CD4-positive, alpha-beta memory T cell (primary cell): ENCODE data around the gene ITGAD. TPM values are rescaled to one million over a fixed set of nuclear protein-coding genes. Genes with fewer than 3 reads are reported as not detected.
"Not testable (repeated sequence)": the region's sequence is repeated elsewhere in the genome, so short reads cannot be mapped to it uniquely, and the experiment has no call there.

Source experiments
- CTCF ChIA-PET: fragments of 350-600 bp; sonication (Branson Sonifier 250); formaldehyde crosslinking; loops from one replicate; lab custom pipeline; 2021; ENCODE audit warnings: inconsistent platforms; ENCODE audit not compliant: partially characterized antibody; lab: Charles Lee
- POLR2A ChIA-PET: fragments of 350-600 bp; sonication (Branson Sonifier 250); formaldehyde crosslinking; loops from one replicate; lab custom pipeline; 2021; ENCODE audit not compliant: partially characterized antibody; lab: Charles Lee
- DNase-seq, 5 donors: peaks; one replicate each; pipeline versions ENCODE4 v3.0.0 to v3.0.0-alpha.2; 2020 to 2022; ENCODE audit warnings: mixed read lengths in 1 of 5
- H3K27ac ChIP-seq: one replicate; pipeline ENCODE4 v1.7.0; 2013; ENCODE audit warnings: low read depth, low read length
- H3K27me3 ChIP-seq: 2 replicates; pipeline ENCODE4 v1.7.0; 2013; ENCODE audit warnings: mild to moderate bottlenecking, low read length, moderate library complexity; ENCODE audit not compliant: insufficient read depth
- H3K36me3 ChIP-seq: 2 replicates; pipeline ENCODE4 v1.7.0; 2013; ENCODE audit warnings: mild to moderate bottlenecking, low read length, moderate library complexity; ENCODE audit not compliant: insufficient read depth
- H3K4me1 ChIP-seq: 2 replicates; pipeline ENCODE4 v1.7.0; 2013; ENCODE audit warnings: mild to moderate bottlenecking, low read length, moderate library complexity; ENCODE audit not compliant: insufficient read depth
- H3K4me3 ChIP-seq, 2 donors: one replicate each; pipeline ENCODE4 v1.7.0; 2013; ENCODE audit warnings: low read length in 2 of 2, mild to moderate bottlenecking in 1 of 2
- H3K9me3 ChIP-seq, 2 donors: one replicate each; pipeline ENCODE4 v1.7.0; 2013; ENCODE audit warnings: low read length in 2 of 2, control low read depth in 1 of 2; ENCODE audit not compliant: control insufficient read depth in 1 of 2
- H3K27ac Mint-ChIP-seq, 7 donors: one replicate each; pipeline ENCODE4 v1.8.0; 2020 to 2021; ENCODE audit warnings: mixed read lengths in 7 of 7, mild to moderate bottlenecking in 6 of 7, inconsistent platforms in 3 of 7, moderate library complexity in 3 of 7
- H3K27me3 Mint-ChIP-seq, 2 donors: one replicate each; pipeline ENCODE4 v1.8.0; 2020 to 2021; ENCODE audit warnings: mixed read lengths in 2 of 2
- H3K36me3 Mint-ChIP-seq, 2 donors: one replicate each; pipeline ENCODE4 v1.8.0; 2020 to 2021; ENCODE audit warnings: mixed read lengths in 2 of 2, inconsistent platforms in 1 of 2, mild to moderate bottlenecking in 1 of 2
- H3K4me1 Mint-ChIP-seq, 4 donors: one replicate each; pipeline ENCODE4 v1.8.0; 2020 to 2021; ENCODE audit warnings: mixed read lengths in 4 of 4, mild to moderate bottlenecking in 1 of 4
- H3K4me3 Mint-ChIP-seq, 8 donors: one replicate each; pipeline ENCODE4 v1.8.0; 2020 to 2021; ENCODE audit warnings: mixed read lengths in 8 of 8, mild to moderate bottlenecking in 7 of 8, moderate library complexity in 6 of 8, inconsistent platforms in 3 of 8
- H3K9me3 Mint-ChIP-seq, 8 donors: one replicate each; pipeline ENCODE4 v1.8.0; 2020 to 2021; ENCODE audit warnings: mixed read lengths in 8 of 8, mild to moderate bottlenecking in 5 of 8, inconsistent platforms in 3 of 8, moderate library complexity in 1 of 8
- intact Hi-C: fragments of 100-400 bp; cut with micrococcal nuclease; formaldehyde crosslinking; loops from one replicate; pipeline ENCODE4 v1.15.1; 2023
- polyA plus RNA-seq, 2 donors: library from polyadenylated mRNA; unstranded; fragments of 300-500 nt; fragmentation: Illumina TruSeq; gene quantifications; one replicate each; pipeline ENCODE4 v1.2.3, GENCODE V29; 2021
- total RNA-seq, 2 experiments: library from RNA; stranded (reverse); gene quantifications; one replicate each; pipeline ENCODE4 v1.2.3, GENCODE V29; 2021

ITGAD gene
- total and polyA plus RNA-seq, 4 experiments from 2014 or later: 0.07 TPM; not detected in 3

- Histone ChIP-seq H3K27me3 (no peaks in the 10 kb centered on the region), H3K36me3 (no peaks in the 10 kb centered on the region), H3K4me3 (no peak overlapping the region), H3K27ac (no peak overlapping the region), H3K4me1 (no peaks in the 10 kb centered on the region), H3K9me3 (no peaks in the 10 kb centered on the region)
- Mint-ChIP-seq H3K36me3 (peaks cover 0 to 2% of the 10 kb centered on the region in 2 donors), H3K27ac (no peak overlapping the region), H3K9me3 (no peaks in the 10 kb centered on the region), H3K4me1 (peaks cover 1 to 9% (median 5%) of the 10 kb centered on the region in 4 donors), H3K27me3 (peaks cover 0 to 1% of the 10 kb centered on the region in 2 donors), H3K4me3 (no peak overlapping the region)
- DNase-seq: no peak
- intact Hi-C loops: no loop called here
- ChIA-PET POLR2A (interaction anchor here (0.8 kb wide), 1 partner anchor 323 kb away, joined by 4 read pairs; the partner anchor contains the start of gene KAT8), CTCF (interaction anchor here (0.6 to 1.4 kb wide), 3 partner anchors 298 to 458 kb away, joined by 3 to 4 read pairs (median 4); no protein-coding TSS in a partner anchor)
Measured at GRCh38 chr16:31440516-31441184, 47.5 kb downstream of the ITGAD start.

- ChIA-PET POLR2A (interaction anchor here (0.9 to 3.8 kb wide), 3 partner anchors 14 to 66 kb away, joined by 3 to 17 read pairs (median 5); partner anchors contain the start of genes ARMC5 and RUSF1), CTCF (interaction anchor here (0.6 to 4.3 kb wide), 12 partner anchors 10 to 457 kb away, joined by 3 to 49 read pairs (median 5); partner anchors contain the start of gene HSD3B7)
- H3K27me3 ChIP-seq: no peaks in the 10 kb centered on the region
- H3K36me3 ChIP-seq: no peaks in the 10 kb centered on the region
- H3K4me3 ChIP-seq: no peak overlapping the region
- Mint-ChIP-seq H3K4me1 (peaks cover 1 to 9% (median 6%) of the 10 kb centered on the region in 4 donors), H3K27ac (peak overlapping the region in 2 of 7 donors; percentile 3 to 73), H3K27me3 (peaks cover 0 to 1% of the 10 kb centered on the region in 2 donors), H3K9me3 (no peaks in the 10 kb centered on the region), H3K4me3 (peak overlapping the region; percentile 75 to 91 (median 84)), H3K36me3 (peaks cover 0 to 2% of the 10 kb centered on the region in 2 donors)
- H3K4me1 ChIP-seq: no peaks in the 10 kb centered on the region
- intact Hi-C loops: loop anchor here (2.0 kb wide), 3 partner anchors 17 to 489 kb away; partner anchors contain the start of gene ARMC5
- no peak overlapping the region for H3K27ac ChIP-seq
- no peaks in the 10 kb centered on the region for H3K9me3 ChIP-seq
- DNase-seq: no peak
Measured at GRCh38 chr16:31441956-31442355, 48.8 kb downstream of the ITGAD start.

GRCh38 chr16:31445931-31446330 is 52.8 kb downstream of the ITGAD start:
- H3K27ac ChIP-seq, H3K27me3 Mint-ChIP-seq, H3K9me3 ChIP-seq, DNase-seq, H3K4me1 Mint-ChIP-seq, H3K27ac Mint-ChIP-seq, intact Hi-C loops, H3K4me1 ChIP-seq, H3K4me3 Mint-ChIP-seq, H3K4me3 ChIP-seq, H3K9me3 Mint-ChIP-seq, H3K36me3 ChIP-seq, H3K36me3 Mint-ChIP-seq, H3K27me3 ChIP-seq: not testable (repeated sequence)
- POLR2A ChIA-PET: interaction anchor here (0.6 kb wide), 1 partner anchor 451 kb away, joined by 4 read pairs; no protein-coding TSS in a partner anchor
- CTCF ChIA-PET: interaction anchor here (1.4 to 4.3 kb wide), 3 partner anchors 10 to 17 kb away, joined by 3 to 36 read pairs (median 3); no protein-coding TSS in a partner anchor

- H3K27ac ChIP-seq: no peak overlapping the region
Measured at GRCh38 chr16:31451201-31451600, 58.1 kb downstream of the ITGAD start.

GRCh38 chr16:31451681-31452351 is 58.7 kb downstream of the ITGAD start:
- Histone ChIP-seq H3K4me1 (peaks cover 18% of the 10 kb centered on the region), H3K27me3 (no peaks in the 10 kb centered on the region), H3K36me3 (no peaks in the 10 kb centered on the region), H3K9me3 (no peaks in the 10 kb centered on the region), H3K27ac (no peak overlapping the region), H3K4me3 (no peak overlapping the region)
- Mint-ChIP-seq H3K4me1 (peaks cover 20 to 33% (median 25%) of the 10 kb centered on the region in 4 donors), H3K27ac (peak overlapping the region in 3 of 7 donors; percentile 48 to 76 (median 69)), H3K9me3 (peaks cover 0 to 1% (median 0%) of the 10 kb centered on the region in 8 donors), H3K36me3 (no peaks in the 10 kb centered on the region), H3K4me3 (peak overlapping the region in 1 of 8 donors; percentile 59), H3K27me3 (no peaks in the 10 kb centered on the region)
- intact Hi-C loops: no loop called here
- ChIA-PET CTCF (interaction anchor here (1.2 to 2.4 kb wide), 4 partner anchors 9 to 468 kb away, joined by 3 to 7 read pairs (median 6); partner anchors contain the start of gene ZNF843), POLR2A (interaction anchor here (0.7 to 1.3 kb wide), 2 partner anchors 7 to 36 kb away, joined by 3 to 4 read pairs; partner anchors contain the start of gene ARMC5)
- no peak for DNase-seq

More at GRCh38 chr16:31451201-31451600, 58.1 kb downstream of the ITGAD start:
- Mint-ChIP-seq H3K9me3 (peaks cover 0 to 1% (median 0%) of the 10 kb centered on the region in 8 donors), H3K4me1 (peaks cover 20 to 27% (median 23%) of the 10 kb centered on the region in 4 donors), H3K27ac (peak overlapping the region in 2 of 7 donors; percentile 48 to 53), H3K4me3 (no peak overlapping the region), H3K36me3 (no peaks in the 10 kb centered on the region), H3K27me3 (no peaks in the 10 kb centered on the region)
- Histone ChIP-seq H3K9me3 (no peaks in the 10 kb centered on the region), H3K36me3 (no peaks in the 10 kb centered on the region), H3K27me3 (no peaks in the 10 kb centered on the region), H3K4me1 (peaks cover 12% of the 10 kb centered on the region), H3K4me3 (no peak overlapping the region)
- ChIA-PET POLR2A (interaction anchor here (0.7 to 1.3 kb wide), 2 partner anchors 8 to 37 kb away, joined by 3 to 4 read pairs; partner anchors contain the start of gene ARMC5), CTCF (interaction anchor here (1.2 to 2.4 kb wide), 4 partner anchors 9 to 467 kb away, joined by 3 to 7 read pairs (median 6); partner anchors contain the start of gene ZNF843)
- intact Hi-C loops: no loop called here
- DNase-seq: no peak

- Histone ChIP-seq H3K4me3 (no peak overlapping the region), H3K4me1 (peaks cover 26% of the 10 kb centered on the region), H3K9me3 (no peaks in the 10 kb centered on the region), H3K27ac (no peak overlapping the region), H3K27me3 (no peaks in the 10 kb centered on the region), H3K36me3 (no peaks in the 10 kb centered on the region)
- no peak for DNase-seq
- ChIA-PET POLR2A (interaction anchor here (1.3 kb wide), 1 partner anchor 36 kb away, joined by 4 read pairs; no protein-coding TSS in a partner anchor), CTCF (interaction anchor here (2.4 kb wide), 1 partner anchor 416 kb away, joined by 7 read pairs; no protein-coding TSS in a partner anchor)
- no peak overlapping the region for H3K4me3 Mint-ChIP-seq
- intact Hi-C loops: no loop called here
- H3K9me3 Mint-ChIP-seq: peaks cover 0 to 1% (median 0%) of the 10 kb centered on the region in 8 donors
- no peaks in the 10 kb centered on the region for H3K27me3 Mint-ChIP-seq
- peak overlapping the region in 3 of 7 donors; percentile 5 to 36 (median 17) for H3K27ac Mint-ChIP-seq
- H3K36me3 Mint-ChIP-seq: no peaks in the 10 kb centered on the region
- peaks cover 20 to 37% (median 29%) of the 10 kb centered on the region in 4 donors for H3K4me1 Mint-ChIP-seq
Measured at GRCh38 chr16:31452631-31453106, 59.5 kb downstream of the ITGAD start.
